Measurements from ENCODE around the gene ATP5PB.

Gene ATP5PB

GRCh38 chr1:111469539-111469938 lies 20.3 kb downstream of the ATP5PB start:
- H2AFZ ChIP-seq (ENCODE audit: low read length): no peak overlapping the region
- no peak overlapping the region for H3K23ac ChIP-seq (ENCODE audit: low read depth, low read length, poor library complexity)
- H4K8ac ChIP-seq (ENCODE audit: low read depth, low read length): no peak overlapping the region
- no peak overlapping the region for H2BK120ac ChIP-seq (ENCODE audit: low read depth, low read length)
- H3K14ac ChIP-seq (ENCODE audit: low read length): no peak overlapping the region
- H3K9me3 ChIP-seq (replicated peaks in 1 of 2; ENCODE audit: control insufficient read depth in 2 of 2, insufficient read depth in 1 of 2, low read depth in 1 of 2, low read length in 2 of 2): no peaks in the 10 kb centered on the region
- H4K91ac ChIP-seq (ENCODE audit: low read depth, low read length, poor library complexity): no peak overlapping the region
- no peak overlapping the region for H3K27ac ChIP-seq (replicated peaks; ENCODE audit: low read length)
- H3K4me2 ChIP-seq (ENCODE audit: insufficient read depth, low read length, poor library complexity, severe bottlenecking): no peak overlapping the region
- H3K27me3 ChIP-seq (ENCODE audit: control insufficient read depth in 3 of 3, insufficient read depth in 3 of 3, low read depth in 1 of 3, low read length in 3 of 3): no peaks in the 10 kb centered on the region
- H3K36me3 ChIP-seq (replicated peaks in 1 of 2; ENCODE audit: control insufficient read depth in 2 of 2, insufficient read depth in 2 of 2, low read length in 2 of 2): peaks cover 1 to 19% of the 10 kb centered on the region in 2 donors
- H3K4me3 ChIP-seq (ENCODE audit: low read length in 2 of 2): no peak overlapping the region
- no peaks in the 10 kb centered on the region for H3K79me1 ChIP-seq (ENCODE audit: low read depth, low read length)
- DNase-seq (ENCODE audit: low spot score): no peak
- no peak overlapping the region for H3K18ac ChIP-seq (ENCODE audit: low read length)
- no peak overlapping the region for H3K4ac ChIP-seq (ENCODE audit: low read length)
- no peak overlapping the region for H2AK5ac ChIP-seq (ENCODE audit: low read depth, low read length)
- no peak overlapping the region for H3K9ac ChIP-seq (ENCODE audit: low read depth, low read length, poor library complexity)
- no peak overlapping the region for H2BK5ac ChIP-seq (ENCODE audit: low read length)
- no peaks in the 10 kb centered on the region for H3K4me1 ChIP-seq (ENCODE audit: control insufficient read depth in 2 of 2, insufficient read depth in 1 of 2, low read depth in 1 of 2, low read length in 2 of 2)
- H2BK15ac ChIP-seq (ENCODE audit: low read length): no peak overlapping the region
- H2BK12ac ChIP-seq (ENCODE audit: low read length): no peak overlapping the region

- Histone ChIP-seq H4K91ac (ENCODE audit: low read depth, low read length, poor library complexity) (no peak overlapping the region), H2BK12ac (ENCODE audit: low read length) (no peak overlapping the region), H3K4me2 (ENCODE audit: insufficient read depth, low read length, poor library complexity, severe bottlenecking) (no peak overlapping the region), H3K4me1 (ENCODE audit: control insufficient read depth in 2 of 2, insufficient read depth in 1 of 2, low read depth in 1 of 2, low read length in 2 of 2) (no peaks in the 10 kb centered on the region), H3K27ac (replicated peaks; ENCODE audit: low read length) (no peak overlapping the region), H3K18ac (ENCODE audit: low read length) (no peak overlapping the region), H4K8ac (ENCODE audit: low read depth, low read length) (no peak overlapping the region), H2BK120ac (ENCODE audit: low read depth, low read length) (no peak overlapping the region), H3K14ac (ENCODE audit: low read length) (no peak overlapping the region), H3K9ac (ENCODE audit: low read depth, low read length, poor library complexity) (no peak overlapping the region), H3K23ac (ENCODE audit: low read depth, low read length, poor library complexity) (no peak overlapping the region), H3K27me3 (ENCODE audit: control insufficient read depth in 3 of 3, insufficient read depth in 3 of 3, low read depth in 1 of 3, low read length in 3 of 3) (no peaks in the 10 kb centered on the region), H3K79me1 (ENCODE audit: low read depth, low read length) (no peaks in the 10 kb centered on the region), H3K4ac (ENCODE audit: low read length) (no peak overlapping the region), H2BK5ac (ENCODE audit: low read length) (no peak overlapping the region), H3K9me3 (replicated peaks in 1 of 2; ENCODE audit: control insufficient read depth in 2 of 2, insufficient read depth in 1 of 2, low read depth in 1 of 2, low read length in 2 of 2) (no peaks in the 10 kb centered on the region), H2AFZ (ENCODE audit: low read length) (no peak overlapping the region), H3K4me3 (ENCODE audit: low read length in 2 of 2) (no peak overlapping the region), H2AK5ac (ENCODE audit: low read depth, low read length) (no peak overlapping the region), H3K36me3 (replicated peaks in 1 of 2; ENCODE audit: control insufficient read depth in 2 of 2, insufficient read depth in 2 of 2, low read length in 2 of 2) (peaks cover 1 to 19% of the 10 kb centered on the region in 2 donors), H2BK15ac (ENCODE audit: low read length) (no peak overlapping the region)
- WGBS, 2 donors (ENCODE audit: extremely low coverage in 2 of 2, insufficient read length in 2 of 2, insufficient replicate concordance in 1 of 2): no CpG with 5 or more reads among the region's 5 CpGs
- no peak for DNase-seq (ENCODE audit: low spot score)
Observed at GRCh38 chr1:111470596-111470995, 21.3 kb downstream of the ATP5PB start.

- Histone ChIP-seq H3K4ac (ENCODE audit: low read length) (no peak overlapping the region), H2AFZ (ENCODE audit: low read length) (no peak overlapping the region), H3K9ac (ENCODE audit: low read depth, low read length, poor library complexity) (no peak overlapping the region), H3K27ac (replicated peaks; ENCODE audit: low read length) (no peak overlapping the region), H3K18ac (ENCODE audit: low read length) (no peak overlapping the region), H2BK5ac (ENCODE audit: low read length) (no peak overlapping the region), H3K79me1 (ENCODE audit: low read depth, low read length) (no peaks in the 10 kb centered on the region), H3K4me3 (ENCODE audit: low read length in 2 of 2) (no peak overlapping the region), H2BK12ac (ENCODE audit: low read length) (no peak overlapping the region), H2BK120ac (ENCODE audit: low read depth, low read length) (no peak overlapping the region), H4K91ac (ENCODE audit: low read depth, low read length, poor library complexity) (no peak overlapping the region), H2BK15ac (ENCODE audit: low read length) (no peak overlapping the region), H3K4me1 (ENCODE audit: control insufficient read depth in 2 of 2, insufficient read depth in 1 of 2, low read depth in 1 of 2, low read length in 2 of 2) (no peaks in the 10 kb centered on the region), H3K27me3 (ENCODE audit: control insufficient read depth in 3 of 3, insufficient read depth in 3 of 3, low read depth in 1 of 3, low read length in 3 of 3) (no peaks in the 10 kb centered on the region), H2AK5ac (ENCODE audit: low read depth, low read length) (no peak overlapping the region), H3K23ac (ENCODE audit: low read depth, low read length, poor library complexity) (no peak overlapping the region), H3K36me3 (replicated peaks in 1 of 2; ENCODE audit: control insufficient read depth in 2 of 2, insufficient read depth in 2 of 2, low read length in 2 of 2) (peaks cover 1 to 19% of the 10 kb centered on the region in 2 donors), H4K8ac (ENCODE audit: low read depth, low read length) (no peak overlapping the region), H3K14ac (ENCODE audit: low read length) (no peak overlapping the region), H3K4me2 (ENCODE audit: insufficient read depth, low read length, poor library complexity, severe bottlenecking) (no peak overlapping the region), H3K9me3 (replicated peaks in 1 of 2; ENCODE audit: control insufficient read depth in 2 of 2, insufficient read depth in 1 of 2, low read depth in 1 of 2, low read length in 2 of 2) (no peaks in the 10 kb centered on the region)
- DNase-seq (ENCODE audit: low spot score): no peak
- no CpG with 5 or more reads among the region's 3 CpGs for WGBS, 2 donors (ENCODE audit: extremely low coverage in 2 of 2, insufficient read length in 2 of 2, insufficient replicate concordance in 1 of 2)
Observed at GRCh38 chr1:111471012-111471411, 21.7 kb downstream of the ATP5PB start.

GRCh38 chr1:111471538-111471937 lies 22.3 kb downstream of the ATP5PB start:
- Histone ChIP-seq H4K8ac (ENCODE audit: low read depth, low read length) (no peak overlapping the region), H2BK12ac (ENCODE audit: low read length) (no peak overlapping the region), H2AK5ac (ENCODE audit: low read depth, low read length) (no peak overlapping the region), H3K9ac (ENCODE audit: low read depth, low read length, poor library complexity) (no peak overlapping the region), H2BK15ac (ENCODE audit: low read length) (no peak overlapping the region), H2BK120ac (ENCODE audit: low read depth, low read length) (no peak overlapping the region), H3K4me2 (ENCODE audit: insufficient read depth, low read length, poor library complexity, severe bottlenecking) (no peak overlapping the region), H2AFZ (ENCODE audit: low read length) (no peak overlapping the region), H3K27ac (replicated peaks; ENCODE audit: low read length) (no peak overlapping the region), H3K27me3 (ENCODE audit: control insufficient read depth in 3 of 3, insufficient read depth in 3 of 3, low read depth in 1 of 3, low read length in 3 of 3) (no peaks in the 10 kb centered on the region), H3K14ac (ENCODE audit: low read length) (no peak overlapping the region), H3K4ac (ENCODE audit: low read length) (no peak overlapping the region), H3K18ac (ENCODE audit: low read length) (no peak overlapping the region), H3K79me1 (ENCODE audit: low read depth, low read length) (no peaks in the 10 kb centered on the region), H3K9me3 (replicated peaks in 1 of 2; ENCODE audit: control insufficient read depth in 2 of 2, insufficient read depth in 1 of 2, low read depth in 1 of 2, low read length in 2 of 2) (no peaks in the 10 kb centered on the region), H3K23ac (ENCODE audit: low read depth, low read length, poor library complexity) (no peak overlapping the region), H2BK5ac (ENCODE audit: low read length) (no peak overlapping the region), H3K4me3 (ENCODE audit: low read length in 2 of 2) (no peak overlapping the region), H4K91ac (ENCODE audit: low read depth, low read length, poor library complexity) (no peak overlapping the region), H3K36me3 (replicated peaks in 1 of 2; ENCODE audit: control insufficient read depth in 2 of 2, insufficient read depth in 2 of 2, low read length in 2 of 2) (peaks cover 1 to 19% of the 10 kb centered on the region in 2 donors), H3K4me1 (ENCODE audit: control insufficient read depth in 2 of 2, insufficient read depth in 1 of 2, low read depth in 1 of 2, low read length in 2 of 2) (no peaks in the 10 kb centered on the region)
- DNase-seq (ENCODE audit: low spot score): no peak
- WGBS, 2 donors (ENCODE audit: extremely low coverage in 2 of 2, insufficient read length in 2 of 2, insufficient replicate concordance in 1 of 2): no CpG with 5 or more reads among the region's 3 CpGs
